HG03039 (cell line): ENCODE measurements around the gene POF1B.
A peak's percentile ranks its signal among the peaks of the same experiment; 100 is the strongest.

Source experiments
- ATAC-seq: cut with Tn5 transposase; IDR thresholded peaks from one replicate; pipeline ENCODE4 v1.9.1; 2021; ENCODE audit warnings: mild to moderate bottlenecking, moderate library complexity; ENCODE audit not compliant: unreplicated experiment

The POF1B gene

GRCh38 chrX:85243761-85244449 lies 135.6 kb downstream of the POF1B start, which contains the start of the genes SATL1 and ZNF711:
SATL1 (minus strand) TSS chrX:85243779; CDS start chrX:85108968, 134,811 bp downstream.
ZNF711 (plus strand) TSS chrX:85243991; CDS start chrX:85247573, 3,582 bp downstream.
- ATAC-seq: peak; percentile 62

GRCh38 chrX:85243155-85243554 lies 136.3 kb downstream of the POF1B start:
- no peak for ATAC-seq
